Fibroblast of lung (primary cell): ENCODE measurements around the gene CLEC16A. TPM values are rescaled to one million over a fixed set of nuclear protein-coding genes. Genes with fewer than 3 reads are reported as not detected.

Experiments used
- DNase-seq, 2 donors: peaks; one replicate each; pipeline versions ENCODE4 v3.0.0 to v3.0.0-alpha.2; 2010; ENCODE audit warnings: low read depth in 2 of 2
- H2AFZ ChIP-seq: 2 replicates; pipeline ENCODE4 v1.5.1; 2012; ENCODE audit warnings: low read length, control low read depth, inconsistent platforms
- H3K27ac ChIP-seq: 2 replicates; pipeline ENCODE4 v1.5.1; 2011; ENCODE audit warnings: low read length, control low read depth; ENCODE audit not compliant: insufficient read depth
- H3K27me3 ChIP-seq: 2 replicates; pipeline ENCODE4 v1.5.1; 2011; ENCODE audit warnings: mild to moderate bottlenecking, low read length; ENCODE audit not compliant: control insufficient read depth, insufficient read depth
- H3K36me3 ChIP-seq: 2 replicates; pipeline ENCODE4 v1.5.1; 2011; ENCODE audit warnings: low read length; ENCODE audit not compliant: control insufficient read depth, insufficient read depth
- H3K4me1 ChIP-seq: 2 replicates; pipeline ENCODE4 v1.5.1; 2011; ENCODE audit warnings: low read length; ENCODE audit not compliant: control insufficient read depth, insufficient read depth; ENCODE audit errors: extremely low read depth
- H3K4me2 ChIP-seq: 2 replicates; pipeline ENCODE4 v1.5.1; 2011; ENCODE audit warnings: low read length, control low read depth; ENCODE audit not compliant: insufficient read depth; ENCODE audit errors: extremely low read depth
- H3K4me3 ChIP-seq, 4 experiments: fragments of 200-600 bp in 1 of 4; sonication (generic) in 1 of 4; replicated peaks in 1 of 4; 2 replicates each; pipeline ENCODE4 v1.5.1; 2011 to 2016; ENCODE audit warnings: low read length in 4 of 4, low read depth in 3 of 4, mild to moderate bottlenecking in 3 of 4, control low read depth in 2 of 4, inconsistent platforms in 1 of 4, mixed read lengths in 1 of 4; ENCODE audit not compliant: insufficient read depth in 1 of 4; ENCODE audit errors: control extremely low read depth in 1 of 4
- H3K79me2 ChIP-seq: 2 replicates; pipeline ENCODE4 v1.5.1; 2012; ENCODE audit warnings: mild to moderate bottlenecking, low read length, inconsistent platforms; ENCODE audit not compliant: control insufficient read depth, insufficient read depth
- H3K9ac ChIP-seq: 2 replicates; pipeline ENCODE4 v1.5.1; 2011; ENCODE audit warnings: mild to moderate bottlenecking, low read length, control low read depth; ENCODE audit not compliant: insufficient read depth
- H3K9me3 ChIP-seq: 2 replicates; pipeline ENCODE4 v1.5.1; 2012; ENCODE audit warnings: low read depth, low read length; ENCODE audit not compliant: control insufficient read depth, insufficient read depth
- H4K20me1 ChIP-seq: 2 replicates; pipeline ENCODE4 v1.5.1; 2011; ENCODE audit warnings: low read length; ENCODE audit not compliant: control insufficient read depth, insufficient read depth; ENCODE audit errors: extremely low read depth
- CTCF ChIP-seq, 2 donors: IDR thresholded peaks in 1 of 2; conservative IDR thresholded peaks in 1 of 2; 1 replicate in 1 of 2; 2 replicates in 1 of 2; pipeline ENCODE4 v1.5.1; 2011 to 2012; ENCODE audit warnings: low read length in 2 of 2, control low read depth in 1 of 2, inconsistent platforms in 1 of 2, low read depth in 1 of 2, mild to moderate bottlenecking in 1 of 2
- EZH2 ChIP-seq: IDR thresholded peaks from 2 replicates; pipeline ENCODE4 v1.5.1; 2012; ENCODE audit warnings: low read length, control low read depth, mild to moderate bottlenecking; ENCODE audit errors: missing control alignments
- polyA plus RNA-seq, 2 donors: library from polyadenylated mRNA; depleted of rRNA in 1 of 2; stranded (reverse) in 1 of 2; unstranded in 1 of 2; fragments of >200 nt; gene quantifications; 2 replicates each; pipeline ENCODE4 v1.2.1, GENCODE V29; 2011 to 2012; ENCODE audit warnings: missing spikeins in 1 of 2
- total RNA-seq: library from RNA; depleted of rRNA; stranded (reverse); fragments of >200 nt; gene quantifications from 2 replicates; pipeline ENCODE4 v1.2.1, GENCODE V29; 2014

CLEC16A gene
- total and polyA plus RNA-seq, 2 donors (not counting 1 experiment from before 2014, with no cell fraction given): 9.1 to 22.0 TPM

GRCh38 chr16:11191665-11192064 lies 247.3 kb downstream of the CLEC16A start:
- peaks cover 3% of the 10 kb centered on the region for H3K4me1 ChIP-seq
- H3K4me2 ChIP-seq: no peak overlapping the region
- H3K27ac ChIP-seq: no peak overlapping the region
- no peak overlapping the region for H2AFZ ChIP-seq
- no peaks in the 10 kb centered on the region for H3K79me2 ChIP-seq
- no peaks in the 10 kb centered on the region for H3K36me3 ChIP-seq
- no peaks in the 10 kb centered on the region for H3K27me3 ChIP-seq
- no peaks in the 10 kb centered on the region for H3K9me3 ChIP-seq
- DNase-seq: no peak
- H3K4me3 ChIP-seq: no peak overlapping the region
- no peak for TF ChIP-seq CTCF (conservative IDR thresholded peaks at IDR 0.05 in 1 of 2, IDR thresholded peaks at IDR 0.05 in 1 of 2; ENCODE audit: low read depth in 1 of 2, low read length in 2 of 2)
- TF ChIP-seq EZH2: no peak
- H3K9ac ChIP-seq: no peak overlapping the region
- no peaks in the 10 kb centered on the region for H4K20me1 ChIP-seq

GRCh38 chr16:11193494-11193893 lies 249.1 kb downstream of the CLEC16A start:
- H3K9me3 ChIP-seq: no peaks in the 10 kb centered on the region
- no peak overlapping the region for H3K4me2 ChIP-seq
- H3K4me1 ChIP-seq: peaks cover 3% of the 10 kb centered on the region
- H3K79me2 ChIP-seq: no peaks in the 10 kb centered on the region
- no peak for DNase-seq
- no peaks in the 10 kb centered on the region for H3K27me3 ChIP-seq
- TF ChIP-seq EZH2: no peak
- no peak for TF ChIP-seq CTCF (conservative IDR thresholded peaks at IDR 0.05 in 1 of 2, IDR thresholded peaks at IDR 0.05 in 1 of 2; ENCODE audit: low read depth in 1 of 2, low read length in 2 of 2)
- H3K9ac ChIP-seq: no peak overlapping the region
- H4K20me1 ChIP-seq: no peaks in the 10 kb centered on the region
- no peak overlapping the region for H3K27ac ChIP-seq
- no peaks in the 10 kb centered on the region for H3K36me3 ChIP-seq
- H2AFZ ChIP-seq: no peak overlapping the region
- H3K4me3 ChIP-seq: no peak overlapping the region

GRCh38 chr16:11194913-11195312 lies 250.5 kb downstream of the CLEC16A start:
- H2AFZ ChIP-seq: no peak overlapping the region
- no peak overlapping the region for H3K27ac ChIP-seq
- H3K36me3 ChIP-seq: no peaks in the 10 kb centered on the region
- no peaks in the 10 kb centered on the region for H3K27me3 ChIP-seq
- TF ChIP-seq EZH2 (no peak), CTCF (conservative IDR thresholded peaks at IDR 0.05 in 1 of 2, IDR thresholded peaks at IDR 0.05 in 1 of 2; ENCODE audit: low read depth in 1 of 2, low read length in 2 of 2) (no peak)
- no peaks in the 10 kb centered on the region for H3K79me2 ChIP-seq
- H3K9ac ChIP-seq: no peak overlapping the region
- DNase-seq: no peak
- no peak overlapping the region for H3K4me2 ChIP-seq
- H3K9me3 ChIP-seq: no peaks in the 10 kb centered on the region
- H3K4me3 ChIP-seq: no peak overlapping the region
- H4K20me1 ChIP-seq: no peaks in the 10 kb centered on the region
- H3K4me1 ChIP-seq: peaks cover 3% of the 10 kb centered on the region
